HEK293T (cell line): ENCODE data around the gene SLC19A1.

Source experiments
- CTCF ChIA-PET: fragments of 350-600 bp; formaldehyde crosslinking; extraction: SDS; loops from one replicate; lab custom pipeline; 2021; ENCODE audit warnings: antibody characterized with exemption, inconsistent platforms; lab: Yijun Ruan, JAX
- POLR2A ChIA-PET: fragments of 350-600 bp; formaldehyde crosslinking; extraction: SDS; loops from one replicate; lab custom pipeline; 2020; ENCODE audit warnings: antibody characterized with exemption, inconsistent platforms; lab: Yijun Ruan, JAX
- DNase-seq: peaks from one replicate; pipeline ENCODE4 v3.0.0; 2012; ENCODE audit warnings: mixed read lengths; ENCODE audit errors: extremely low spot score
- ARNT ChIP-seq: fragments of 450-650 bp; IDR thresholded peaks from 2 replicates; pipeline ENCODE4 v1.6.1; 2017; ENCODE audit warnings: mild to moderate bottlenecking
- BHLHE40 ChIP-seq: fragments of 450-650 bp; IDR thresholded peaks from 2 replicates; pipeline ENCODE4 v1.6.1; 2016; ENCODE audit warnings: mild to moderate bottlenecking, moderate library complexity, borderline replicate concordance
- CTBP1 ChIP-seq: fragments of 450-650 bp; IDR thresholded peaks from 2 replicates; pipeline ENCODE4 v1.6.1; 2016; ENCODE audit warnings: borderline replicate concordance
- ELF4 ChIP-seq: fragments of 450-650 bp; IDR thresholded peaks from 2 replicates; pipeline ENCODE4 v1.6.1; 2017; ENCODE audit warnings: antibody characterized with exemption
- FOXA1 ChIP-seq: fragments of 450-650 bp; IDR thresholded peaks from 2 replicates; pipeline ENCODE4 v1.6.1; 2016; ENCODE audit warnings: mild to moderate bottlenecking
- FOXK2 ChIP-seq: fragments of 450-650 bp; IDR thresholded peaks from 2 replicates; pipeline ENCODE4 v1.6.1; 2016; ENCODE audit warnings: mild to moderate bottlenecking
- FOXM1 ChIP-seq: fragments of 450-650 bp; IDR thresholded peaks from 2 replicates; pipeline ENCODE4 v1.6.1; 2017; ENCODE audit warnings: mild to moderate bottlenecking, borderline replicate concordance
- HDGF ChIP-seq: fragments of 450-650 bp; IDR thresholded peaks from 2 replicates; pipeline ENCODE4 v1.6.1; 2017; ENCODE audit warnings: antibody characterized with exemption, borderline replicate concordance
- L3MBTL2 ChIP-seq: fragments of 450-650 bp; conservative IDR thresholded peaks from 2 replicates; pipeline ENCODE4 v1.6.1; 2016; ENCODE audit warnings: mild to moderate bottlenecking
- LEF1 ChIP-seq: fragments of 450-650 bp; IDR thresholded peaks from 2 replicates; pipeline ENCODE4 v1.6.1; 2017; ENCODE audit warnings: mild to moderate bottlenecking, borderline replicate concordance
- NFRKB ChIP-seq: fragments of 450-650 bp; IDR thresholded peaks from 2 replicates; pipeline ENCODE4 v1.6.1; 2016; ENCODE audit warnings: mild to moderate bottlenecking, moderate library complexity
- PKNOX1 ChIP-seq: fragments of 450-650 bp; IDR thresholded peaks from 2 replicates; pipeline ENCODE4 v1.6.1; 2016
- SP1 ChIP-seq: fragments of 450-650 bp; IDR thresholded peaks from 2 replicates; pipeline ENCODE4 v1.6.1; 2017
- SUZ12 ChIP-seq: fragments of 450-650 bp; IDR thresholded peaks from 2 replicates; pipeline ENCODE4 v1.6.1; 2016; ENCODE audit warnings: mild to moderate bottlenecking
- TARDBP ChIP-seq: fragments of 450-650 bp; IDR thresholded peaks from 2 replicates; pipeline ENCODE4 v1.6.1; 2016
- ZNF384 ChIP-seq: fragments of 450-650 bp; IDR thresholded peaks from 2 replicates; pipeline ENCODE4 v1.6.1; 2016

Gene SLC19A1

DNA sequence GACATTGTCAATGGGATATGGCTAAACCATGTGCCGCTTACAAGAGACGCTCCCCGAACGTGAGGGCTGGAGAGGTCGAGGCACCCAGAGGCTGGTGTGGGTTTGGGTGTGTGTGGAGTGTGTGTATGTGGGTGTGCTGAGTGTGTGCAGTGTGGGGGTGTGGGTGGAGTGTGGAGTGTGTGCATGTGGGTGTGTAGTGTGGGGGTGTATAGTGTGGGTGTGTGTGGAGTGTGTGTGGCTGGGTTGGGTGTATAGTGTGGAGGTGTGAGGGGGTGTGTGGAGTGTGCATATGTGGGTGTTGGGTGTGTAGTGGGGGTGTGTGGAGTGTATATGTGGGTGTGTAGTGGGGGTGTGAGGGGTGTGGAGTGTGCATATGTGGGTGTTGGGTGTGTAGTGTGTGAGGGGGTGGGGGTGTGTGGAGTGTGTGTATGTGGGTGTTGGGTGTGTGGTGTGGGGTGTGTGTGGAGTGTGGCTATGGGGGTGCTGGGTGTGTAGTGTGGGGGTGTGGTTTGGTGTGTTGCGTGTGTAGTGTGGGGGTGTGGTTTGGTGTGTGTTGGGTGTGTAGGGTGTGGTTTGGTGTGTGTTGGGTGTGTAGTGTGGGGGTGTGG is 42.2 kb downstream of the SLC19A1 start:
- CTCF ChIA-PET: no interaction called here
- POLR2A ChIA-PET: no interaction called here
- no peak for DNase-seq
- TF ChIP-seq FOXA1: no peak
- TF ChIP-seq ZNF384: no peak
- TF ChIP-seq FOXK2: no peak
- TF ChIP-seq ARNT: no peak
- TF ChIP-seq FOXM1: no peak

DNA sequence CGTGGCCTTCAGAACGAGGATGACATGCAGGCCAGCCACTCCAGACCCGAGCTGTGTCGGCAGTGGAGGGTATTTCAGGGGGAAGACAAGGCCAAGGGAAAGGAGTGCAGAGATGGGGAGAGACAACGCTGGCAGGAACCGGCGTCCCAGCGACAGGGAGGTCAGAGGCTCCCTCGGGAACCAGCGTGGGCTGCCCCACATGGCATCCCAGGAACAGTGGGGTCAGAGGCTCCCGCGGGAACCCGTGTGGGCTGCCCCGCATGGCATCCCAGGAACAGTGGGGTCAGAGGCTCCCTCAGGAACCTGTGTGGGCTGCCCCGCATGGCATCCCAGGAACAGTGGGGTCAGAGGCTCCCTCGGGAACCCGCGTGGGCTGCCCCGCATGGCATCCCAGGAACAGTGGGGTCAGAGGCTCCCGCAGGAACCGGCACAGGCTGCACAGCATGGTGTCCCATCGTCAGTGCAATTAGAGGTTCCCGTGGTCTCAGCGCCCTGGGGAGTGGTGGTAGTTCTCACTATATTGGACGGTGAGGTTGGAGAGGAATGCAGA is 43.0 kb downstream of the SLC19A1 start:
- ChIA-PET CTCF (no interaction called here), POLR2A (no interaction called here)
- TF ChIP-seq HDGF (no peak), ARNT (no peak), LEF1 (no peak), ZNF384 (no peak), ELF4 (no peak), BHLHE40 (no peak), PKNOX1 (no peak), SUZ12 (no peak), CTBP1 (no peak), TARDBP (no peak), FOXA1 (no peak), FOXM1 (no peak), SP1 (no peak), L3MBTL2 (no peak), FOXK2 (no peak), NFRKB (no peak)

GRCh38 chr21:45498646-45499000 is 43.6 kb downstream of the SLC19A1 start:
- POLR2A ChIA-PET: no interaction called here
- no peak for DNase-seq
- CTCF ChIA-PET: no interaction called here
- TF ChIP-seq CTBP1: no peak

More for the DNA sequence above, 43.0 kb downstream of the SLC19A1 start:
- DNase-seq: no peak

DNA sequence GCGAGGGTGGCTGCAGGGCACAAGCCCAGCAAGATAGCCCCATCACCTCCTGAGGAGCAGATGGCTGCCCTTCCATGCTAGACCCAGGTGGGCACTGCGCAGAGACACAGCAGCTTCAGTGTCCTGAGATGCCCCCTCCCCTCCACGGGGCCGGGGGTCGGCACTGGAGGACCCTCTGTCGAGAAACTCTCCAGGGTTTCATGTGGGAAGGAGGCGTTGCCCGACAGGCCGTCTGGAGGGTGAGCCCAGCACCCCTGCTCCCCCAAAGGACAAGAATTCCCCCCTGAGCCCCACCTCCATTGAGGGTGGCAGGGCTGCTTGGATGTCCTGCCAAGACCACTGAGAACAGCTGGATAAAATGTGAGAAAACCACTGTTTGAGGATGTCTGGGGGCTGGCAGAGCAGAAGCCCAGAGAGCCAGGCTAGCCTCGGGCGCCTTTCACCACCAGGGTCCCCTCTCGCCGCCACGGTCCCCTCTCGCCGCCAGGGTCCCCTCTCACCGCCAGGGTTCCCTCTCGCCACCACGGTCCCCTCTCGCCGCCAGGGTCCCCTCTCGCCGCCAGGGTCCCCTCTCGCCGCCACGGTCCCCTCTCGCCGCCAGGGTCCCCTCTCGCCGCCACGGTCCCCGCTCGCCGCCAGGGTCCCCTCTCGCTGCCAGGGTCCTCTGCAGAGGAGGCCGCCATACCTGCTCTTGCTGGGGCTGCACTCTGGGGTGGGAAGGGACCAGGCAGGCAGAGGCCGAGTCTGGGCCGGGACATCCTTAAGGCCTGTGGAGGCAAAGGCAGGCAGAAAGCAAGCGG is 44.2 kb downstream of the SLC19A1 start:
- POLR2A ChIA-PET: no interaction called here
- no peak for TF ChIP-seq FOXA1
- no peak for TF ChIP-seq L3MBTL2
- DNase-seq: no peak
- CTCF ChIA-PET: no interaction called here

- DNase-seq: no peak
- ChIA-PET POLR2A (no interaction called here), CTCF (no interaction called here)
- TF ChIP-seq ELF4 (no peak), HDGF (no peak), LEF1 (no peak), ZNF384 (no peak), FOXA1 (no peak), CTBP1 (no peak), FOXM1 (no peak), ARNT (no peak), SP1 (no peak), TARDBP (no peak), L3MBTL2 (no peak), BHLHE40 (no peak), PKNOX1 (no peak), FOXK2 (no peak), SUZ12 (no peak), NFRKB (no peak)
These were observed 45.0 kb downstream of the SLC19A1 start for GRCh38 chr21:45496968-45497845.

- ChIA-PET POLR2A (no interaction called here), CTCF (no interaction called here)
- TF ChIP-seq BHLHE40 (no peak), HDGF (no peak), NFRKB (no peak), SUZ12 (no peak), FOXM1 (no peak), ARNT (no peak), SP1 (no peak), FOXA1 (no peak), PKNOX1 (no peak), LEF1 (no peak), TARDBP (no peak), ZNF384 (no peak), ELF4 (no peak), L3MBTL2 (no peak), CTBP1 (no peak), FOXK2 (no peak)
- DNase-seq: no peak
These were observed 45.9 kb downstream of the SLC19A1 start for GRCh38 chr21:45496151-45496967.
